Measurements from ENCODE around the gene ZNF213. TPM values are rescaled to one million over a fixed set of nuclear protein-coding genes. Genes with fewer than 3 reads are reported as not detected.

Gene ZNF213
- total and polyA plus RNA-seq, 2 experiments from 2014 or later = 7.5 to 10.1 TPM

GRCh38 chr16:3112058-3112880 is 22.6 kb upstream of the ZNF213 start, which contains the start of gene ZNF205:
ZNF205 (plus strand) TSS chr16:3112586; CDS start chr16:3113431, 845 bp downstream.
- H3K36me3 ChIP-seq = no peaks in the 10 kb centered on the region
- no peaks in the 10 kb centered on the region for H3K27me3 ChIP-seq
- peak within 1 kb of the TSS; percentile 53 for H3K27ac ChIP-seq
- no peaks in the 10 kb centered on the region for H3K9me3 ChIP-seq (ENCODE audit: low read depth)
- peak; percentile 77 to 78 for DNase-seq (ENCODE audit: low read depth in 1 of 2, low spot score in 1 of 2)
- peaks cover 13% of the 10 kb centered on the region for H3K4me1 ChIP-seq (ENCODE audit: low read depth)
- TF ChIP-seq CTCF (IDR thresholded peaks at IDR 0.05; ENCODE audit: low read depth, low read length) = no peak
- peak within 1 kb of the TSS; percentile 99 for H3K4me3 ChIP-seq

GRCh38 chr16:3112881-3113574 is 21.8 kb upstream of the ZNF213 start:
- DNase-seq (ENCODE audit: low read depth in 1 of 2, low spot score in 1 of 2) = peak in 1 of 2 donors; percentile 61
- Histone ChIP-seq H3K27me3 (no peaks in the 10 kb centered on the region), H3K4me3 (peak overlapping the region; percentile 99), H3K4me1 (ENCODE audit: low read depth) (peaks cover 13% of the 10 kb centered on the region), H3K27ac (peak overlapping the region; percentile 53), H3K36me3 (no peaks in the 10 kb centered on the region), H3K9me3 (ENCODE audit: low read depth) (no peaks in the 10 kb centered on the region)
- TF ChIP-seq CTCF (IDR thresholded peaks at IDR 0.05; ENCODE audit: low read depth, low read length) = no peak

- Histone ChIP-seq H3K4me1 (ENCODE audit: low read depth) (peaks cover 13% of the 10 kb centered on the region), H3K27me3 (no peaks in the 10 kb centered on the region), H3K4me3 (peak overlapping the region; percentile 99), H3K27ac (no peak overlapping the region), H3K9me3 (ENCODE audit: low read depth) (no peaks in the 10 kb centered on the region), H3K36me3 (no peaks in the 10 kb centered on the region)
- no peak for DNase-seq (ENCODE audit: low read depth in 1 of 2, low spot score in 1 of 2)
- TF ChIP-seq CTCF (IDR thresholded peaks at IDR 0.05; ENCODE audit: low read depth, low read length) = no peak
These were observed 20.9 kb upstream of the ZNF213 start for GRCh38 chr16:3113765-3114479.

- Histone ChIP-seq H3K4me3 (no peak overlapping the region), H3K27me3 (no peaks in the 10 kb centered on the region), H3K36me3 (peaks cover 5% of the 10 kb centered on the region), H3K9me3 (ENCODE audit: low read depth) (no peaks in the 10 kb centered on the region), H3K4me1 (ENCODE audit: low read depth) (peaks cover 13% of the 10 kb centered on the region), H3K27ac (no peak overlapping the region)
- TF ChIP-seq CTCF (IDR thresholded peaks at IDR 0.05; ENCODE audit: low read depth, low read length) = no peak
- DNase-seq (ENCODE audit: low read depth in 1 of 2, low spot score in 1 of 2) = no peak
These were observed 19.8 kb upstream of the ZNF213 start for GRCh38 chr16:3115003-3115402.

- no peak overlapping the region for H3K4me3 ChIP-seq
- peaks cover 7% of the 10 kb centered on the region for H3K36me3 ChIP-seq
These were observed 19.3 kb upstream of the ZNF213 start for GRCh38 chr16:3115561-3115960.

More at GRCh38 chr16:3115561-3115960, 19.3 kb upstream of the ZNF213 start:
- H3K9me3 ChIP-seq (ENCODE audit: low read depth) = no peaks in the 10 kb centered on the region
- no peaks in the 10 kb centered on the region for H3K27me3 ChIP-seq
- peaks cover 13% of the 10 kb centered on the region for H3K4me1 ChIP-seq (ENCODE audit: low read depth)
- no peak for DNase-seq (ENCODE audit: low read depth in 1 of 2, low spot score in 1 of 2)
- no peak for TF ChIP-seq CTCF (IDR thresholded peaks at IDR 0.05; ENCODE audit: low read depth, low read length)
- H3K27ac ChIP-seq = no peak overlapping the region
